HEK293 (cell line): ENCODE results near the gene P2RY6.

Experiments
- CTCF ChIA-PET: fragments of 350-600 bp; formaldehyde crosslinking; extraction: SDS; loops from one replicate; lab custom pipeline; 2021; ENCODE audit warnings: antibody characterized with exemption; lab: Yijun Ruan, JAX
- POLR2A ChIA-PET: fragments of 300-600 bp; formaldehyde crosslinking; extraction: SDS; loops from one replicate; lab custom pipeline; 2020; ENCODE audit warnings: antibody characterized with exemption, inconsistent platforms; lab: Yijun Ruan, JAX
- H3K27ac ChIP-seq: fragments of 200-500 bp; sonication (Bioruptor generic); 2 replicates; pipeline ENCODE4 v1.5.1; 2014; ENCODE audit warnings: low read depth, low read length, control low read depth, inconsistent platforms; ENCODE audit errors: extremely low read depth
- H3K36me3 ChIP-seq, 2 experiments: fragments of 200-500 bp in 1 of 2; sonication (Bioruptor generic) in 1 of 2; 1 replicate in 1 of 2; 2 replicates in 1 of 2; pipeline ENCODE4 v1.5.1; 2014 to 2017; ENCODE audit warnings: inconsistent platforms in 2 of 2, low read length in 2 of 2; ENCODE audit not compliant: control insufficient read depth in 2 of 2, insufficient read depth in 1 of 2
- H3K4me1 ChIP-seq: fragments of 200-500 bp; sonication (Bioruptor generic); 2 replicates; pipeline ENCODE4 v1.5.1; 2014; ENCODE audit warnings: mild to moderate bottlenecking, low read length, inconsistent platforms; ENCODE audit not compliant: control insufficient read depth, insufficient read depth
- H3K4me3 ChIP-seq: 2 replicates; pipeline ENCODE4 v1.5.1; 2011; ENCODE audit warnings: low read depth, mild to moderate bottlenecking, control low read depth, low read length, moderate library complexity
- H3K9me3 ChIP-seq: fragments of 200-500 bp; sonication (Bioruptor generic); 2 replicates; pipeline ENCODE4 v1.5.1; 2014; ENCODE audit warnings: low read depth, low read length, inconsistent platforms; ENCODE audit not compliant: control insufficient read depth, insufficient read depth
- FEZF1 ChIP-seq: fragments of 450-650 bp; formaldehyde crosslinking; IDR thresholded peaks from 2 replicates; pipeline ENCODE4 v1.5.1; 2016; ENCODE audit warnings: missing biosample characterization, missing genetic modification characterization
- IKZF3 ChIP-seq: fragments of 450-650 bp; IDR thresholded peaks from 2 replicates; pipeline ENCODE4 v1.5.0; 2018; ENCODE audit warnings: missing biosample characterization, mild to moderate bottlenecking, missing genetic modification characterization, moderate library complexity
- KLF1 ChIP-seq: fragments of 450-650 bp; formaldehyde crosslinking; IDR thresholded peaks from 2 replicates; pipeline ENCODE4 v1.5.1; 2016; ENCODE audit warnings: missing biosample characterization, missing genetic modification characterization
- KLF8 ChIP-seq: fragments of 450-650 bp; formaldehyde crosslinking; IDR thresholded peaks from 2 replicates; pipeline ENCODE4 v1.5.1; 2016; ENCODE audit warnings: missing biosample characterization, missing genetic modification characterization
- PRDM1 ChIP-seq: fragments of 450-650 bp; formaldehyde crosslinking; IDR thresholded peaks from 2 replicates; pipeline ENCODE4; 2016; ENCODE audit warnings: missing biosample characterization, missing genetic modification characterization
- RBAK ChIP-seq: fragments of 450-650 bp; formaldehyde crosslinking; IDR thresholded peaks from 2 replicates; pipeline ENCODE4 v1.5.1; 2016; ENCODE audit warnings: missing biosample characterization, missing genetic modification characterization
- SP7 ChIP-seq: fragments of 450-650 bp; formaldehyde crosslinking; IDR thresholded peaks from 2 replicates; pipeline ENCODE4 v1.5.1; 2016; ENCODE audit warnings: missing biosample characterization, missing genetic modification characterization
- TRIM28 ChIP-seq: IDR thresholded peaks from 2 replicates; pipeline ENCODE4 v1.6.1; 2011; ENCODE audit warnings: low read length, control low read depth, borderline replicate concordance
- ZBTB20 ChIP-seq: fragments of 450-650 bp; formaldehyde crosslinking; IDR thresholded peaks from 2 replicates; pipeline ENCODE4 v1.5.1; 2016; ENCODE audit warnings: missing biosample characterization, missing genetic modification characterization
- ZBTB21 ChIP-seq: fragments of 450-650 bp; formaldehyde crosslinking; IDR thresholded peaks from 2 replicates; pipeline ENCODE4 v1.5.1; 2017; ENCODE audit warnings: missing biosample characterization, missing genetic modification characterization
- ZBTB48 ChIP-seq: fragments of 450-650 bp; formaldehyde crosslinking; IDR thresholded peaks from 2 replicates; pipeline ENCODE4 v1.5.1; 2016; ENCODE audit warnings: missing biosample characterization, missing genetic modification characterization
- ZIC2 ChIP-seq: fragments of 450-650 bp; formaldehyde crosslinking; IDR thresholded peaks from 2 replicates; pipeline ENCODE4 v1.5.1; 2016; ENCODE audit warnings: missing biosample characterization, missing genetic modification characterization
- ZNF133 ChIP-seq: fragments of 450-650 bp; formaldehyde crosslinking; IDR thresholded peaks from 2 replicates; pipeline ENCODE4 v1.5.1; 2016; ENCODE audit warnings: missing biosample characterization, missing genetic modification characterization
- ZNF341 ChIP-seq: fragments of 450-650 bp; formaldehyde crosslinking; IDR thresholded peaks from 2 replicates; pipeline ENCODE4; 2016; ENCODE audit warnings: low read depth, missing biosample characterization, missing genetic modification characterization
- ZNF366 ChIP-seq: fragments of 450-650 bp; formaldehyde crosslinking; conservative IDR thresholded peaks from 2 replicates; pipeline ENCODE4 v1.5.1; 2016; ENCODE audit warnings: missing biosample characterization, missing genetic modification characterization
- ZNF558 ChIP-seq: fragments of 450-650 bp; formaldehyde crosslinking; IDR thresholded peaks from 2 replicates; pipeline ENCODE4 v1.5.1; 2016; ENCODE audit warnings: missing biosample characterization, missing genetic modification characterization
- ZNF560 ChIP-seq: fragments of 450-650 bp; formaldehyde crosslinking; IDR thresholded peaks from 2 replicates; pipeline ENCODE4 v1.5.1; 2017; ENCODE audit warnings: missing biosample characterization, missing genetic modification characterization, borderline replicate concordance
- ZNF561 ChIP-seq: fragments of 450-650 bp; IDR thresholded peaks from 2 replicates; pipeline ENCODE4 v1.5.1; 2018; ENCODE audit warnings: missing biosample characterization, missing genetic modification characterization, borderline replicate concordance
- ZNF596 ChIP-seq: fragments of 450-650 bp; IDR thresholded peaks from 2 replicates; pipeline ENCODE4 v1.5.0; 2018; ENCODE audit warnings: missing biosample characterization, mild to moderate bottlenecking, missing genetic modification characterization, moderate library complexity
- ZNF600 ChIP-seq: fragments of 450-650 bp; formaldehyde crosslinking; IDR thresholded peaks from 2 replicates; pipeline ENCODE4 v1.5.1; 2016; ENCODE audit warnings: missing biosample characterization, missing genetic modification characterization
- ZNF629 ChIP-seq: fragments of 450-650 bp; formaldehyde crosslinking; IDR thresholded peaks from 2 replicates; pipeline ENCODE4 v1.5.1; 2017; ENCODE audit warnings: missing biosample characterization, missing genetic modification characterization
- ZNF670 ChIP-seq: fragments of 450-650 bp; formaldehyde crosslinking; IDR thresholded peaks from 2 replicates; pipeline ENCODE4 v1.5.1; 2016; ENCODE audit warnings: missing biosample characterization, missing genetic modification characterization, low read depth
- ZNF792 ChIP-seq: fragments of 450-650 bp; formaldehyde crosslinking; IDR thresholded peaks from 2 replicates; pipeline ENCODE4 v1.5.1; 2016; ENCODE audit warnings: missing biosample characterization, missing genetic modification characterization
- TF ChIP-seq, protein P1 (sequence below): fragments of 450-650 bp; formaldehyde crosslinking; IDR thresholded peaks from 2 replicates; pipeline ENCODE4 v1.5.1; 2016; ENCODE audit warnings: missing biosample characterization, missing genetic modification characterization
- TF ChIP-seq, protein P2 (sequence below): fragments of 450-650 bp; formaldehyde crosslinking; IDR thresholded peaks from 2 replicates; pipeline ENCODE4 v1.5.1; 2017; ENCODE audit warnings: missing biosample characterization, missing genetic modification characterization

Gene P2RY6

GRCh38 chr11:73306069-73306841, 34.1 kb downstream of the P2RY6 start (continued):
- TF ChIP-seq ZNF560 (tag by site-specific recombination) = no peak

DNA sequence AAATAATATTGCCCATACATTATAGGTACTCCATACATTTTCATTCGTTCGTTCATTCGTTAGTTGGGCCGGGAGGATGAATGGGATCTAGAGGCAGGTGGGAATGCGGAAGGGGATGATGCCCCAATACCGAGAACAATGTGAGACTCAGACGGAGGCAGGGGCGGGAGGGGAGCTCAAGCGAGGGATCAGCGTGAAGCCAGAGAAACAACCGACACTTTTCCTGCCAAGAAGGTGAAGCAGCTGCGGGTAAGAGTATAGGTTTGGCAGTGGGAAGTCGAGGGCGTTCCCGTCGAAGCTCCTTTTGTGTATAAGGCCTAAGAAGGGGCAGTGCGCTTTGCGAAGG, 34.8 kb downstream of the P2RY6 start:
- CTCF ChIA-PET = interaction anchor here (0.6 to 6.7 kb wide), 43 partner anchors 9 to 1029 kb away, joined by 3 to 185 read pairs (median 5); no protein-coding TSS in a partner anchor
- peak overlapping the region; percentile 20; the same call in 1 of the 2 replicates for H3K4me3 ChIP-seq
- 0 out of 2 replicates have a peak, but pooled peaks cover 3% of the 10 kb centered on the region for H3K4me1 ChIP-seq
- TF ChIP-seq TRIM28 (0 out of 2 replicates have a peak, but pooled peaks have one; percentile 36), FEZF1 (tag by site-specific recombination) (0 out of 2 replicates have a peak, but pooled peaks have one; percentile 16), ZNF366 (tag by site-specific recombination) (peak; percentile 53; the same call in 1 of the 2 replicates), ZNF133 (no peak), ZBTB48 (tag by site-specific recombination) (0 out of 2 replicates have a peak, but pooled peaks have one; percentile 39), ZNF341 (tag by site-specific recombination) (peak; percentile 97)
- H3K36me3 ChIP-seq = no peaks in the 10 kb centered on the region
- peak overlapping the region; percentile 20; the same call in 1 of the 2 replicates for H3K27ac ChIP-seq
- POLR2A ChIA-PET = interaction anchor here (0.5 to 3.6 kb wide), 27 partner anchors 9 to 814 kb away, joined by 3 to 32 read pairs (median 6); partner anchors contain the start of gene RELT
- H3K9me3 ChIP-seq = no peaks in the 10 kb centered on the region

- Histone ChIP-seq H3K4me3 (peak overlapping the region; percentile 57), H3K36me3 (no peaks in the 10 kb centered on the region), H3K27ac (peak overlapping the region; percentile 80), H3K4me1 (0 out of 2 replicates have a peak, but pooled peaks cover 3% of the 10 kb centered on the region), H3K9me3 (no peaks in the 10 kb centered on the region)
- ChIA-PET POLR2A (interaction anchor here (0.5 to 3.6 kb wide), 29 partner anchors 8 to 863 kb away, joined by 3 to 32 read pairs (median 4); partner anchors contain the start of genes C2CD3, PPME1 and RELT), CTCF (interaction anchor here (0.6 to 6.7 kb wide), 42 partner anchors 8 to 1028 kb away, joined by 3 to 185 read pairs (median 5); no protein-coding TSS in a partner anchor)
- TF ChIP-seq ZIC2 (tag by site-specific recombination) (peak; percentile 79), ZNF792 (tag by site-specific recombination) (no peak), ZNF561 (0 out of 2 replicates have a peak, but pooled peaks have one; percentile 29), SP7 (tag by site-specific recombination) (peak; percentile 30), IKZF3 (tag by site-specific recombination) (peak; percentile 87), ZNF629 (tag by site-specific recombination) (0 out of 2 replicates have a peak, but pooled peaks have one; percentile 10), KLF8 (tag by site-specific recombination) (peak; percentile 58), KLF1 (tag by site-specific recombination) (no peak; the same call in 1 of the 2 replicates), ZNF558 (tag by site-specific recombination) (peak; percentile 22; the same call in 1 of the 2 replicates), ZNF596 (tag by site-specific recombination) (no peak), ZNF670 (tag by site-specific recombination) (no peak), PRDM1 (tag by site-specific recombination) (peak; percentile 92; the same call in 1 of the 2 replicates), ZBTB21 (tag by site-specific recombination) (peak; percentile 14; the same call in 1 of the 2 replicates), RBAK (tag by site-specific recombination) (no peak), ZBTB20 (peak; percentile 50; the same call in 1 of the 2 replicates), ZNF600 (tag by site-specific recombination) (0 out of 2 replicates have a peak, but pooled peaks have one; percentile 8)
- TF ChIP-seq, protein P1, sequence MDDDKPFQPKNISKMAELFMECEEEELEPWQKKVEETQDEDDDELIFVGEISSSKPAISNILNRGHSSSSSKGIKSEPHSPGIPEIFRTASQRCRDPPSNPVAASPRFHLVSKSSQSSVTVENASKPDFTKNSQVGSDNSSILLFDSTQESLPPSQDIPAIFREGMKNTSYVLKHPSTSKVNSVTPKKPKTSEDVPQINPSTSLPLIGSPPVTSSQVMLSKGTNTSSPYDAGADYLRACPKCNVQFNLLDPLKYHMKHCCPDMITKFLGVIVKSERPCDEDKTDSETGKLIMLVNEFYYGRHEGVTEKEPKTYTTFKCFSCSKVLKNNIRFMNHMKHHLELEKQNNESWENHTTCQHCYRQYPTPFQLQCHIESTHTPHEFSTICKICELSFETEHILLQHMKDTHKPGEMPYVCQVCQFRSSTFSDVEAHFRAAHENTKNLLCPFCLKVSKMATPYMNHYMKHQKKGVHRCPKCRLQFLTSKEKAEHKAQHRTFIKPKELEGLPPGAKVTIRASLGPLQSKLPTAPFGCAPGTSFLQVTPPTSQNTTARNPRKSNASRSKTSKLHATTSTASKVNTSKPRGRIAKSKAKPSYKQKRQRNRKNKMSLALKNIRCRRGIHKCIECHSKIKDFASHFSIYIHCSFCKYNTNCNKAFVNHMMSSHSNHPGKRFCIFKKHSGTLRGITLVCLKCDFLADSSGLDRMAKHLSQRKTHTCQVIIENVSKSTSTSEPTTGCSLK (tag by site-specific recombination) = no peak
- TF ChIP-seq, protein P2, sequence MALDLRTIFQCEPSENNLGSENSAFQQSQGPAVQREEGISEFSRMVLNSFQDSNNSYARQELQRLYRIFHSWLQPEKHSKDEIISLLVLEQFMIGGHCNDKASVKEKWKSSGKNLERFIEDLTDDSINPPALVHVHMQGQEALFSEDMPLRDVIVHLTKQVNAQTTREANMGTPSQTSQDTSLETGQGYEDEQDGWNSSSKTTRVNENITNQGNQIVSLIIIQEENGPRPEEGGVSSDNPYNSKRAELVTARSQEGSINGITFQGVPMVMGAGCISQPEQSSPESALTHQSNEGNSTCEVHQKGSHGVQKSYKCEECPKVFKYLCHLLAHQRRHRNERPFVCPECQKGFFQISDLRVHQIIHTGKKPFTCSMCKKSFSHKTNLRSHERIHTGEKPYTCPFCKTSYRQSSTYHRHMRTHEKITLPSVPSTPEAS = 0 out of 2 replicates have a peak, but pooled peaks have one; percentile 39
These were observed 35.3 kb downstream of the P2RY6 start for GRCh38 chr11:73307323-73308002.
